Tibial nerve (tissue), 4 donors: ENCODE measurements around the gene MICALL2.

Source experiments
- CTCF ChIP-seq, 5 experiments: fragments of 200-600 bp in 3 of 5; fragments of 450-650 bp in 2 of 5; sonication (generic) in 3 of 5; IDR thresholded peaks; one replicate each; pipeline ENCODE4 v1.5.1; 2016 to 2019; ENCODE audit warnings: antibody characterized with exemption in 5 of 5, mild to moderate bottlenecking in 3 of 5, moderate library complexity in 2 of 5
- EP300 ChIP-seq, 2 donors: sonication (generic); formaldehyde crosslinking; IDR thresholded peaks; one replicate each; pipeline ENCODE4 v1.6.1; 2017; ENCODE audit warnings: antibody characterized with exemption in 2 of 2, mild to moderate bottlenecking in 1 of 2
- POLR2A ChIP-seq, 2 donors: fragments of 450-650 bp; IDR thresholded peaks; one replicate each; pipeline ENCODE4 v1.6.1; 2017; ENCODE audit warnings: antibody characterized with exemption in 2 of 2, mild to moderate bottlenecking in 2 of 2, moderate library complexity in 2 of 2

DNA sequence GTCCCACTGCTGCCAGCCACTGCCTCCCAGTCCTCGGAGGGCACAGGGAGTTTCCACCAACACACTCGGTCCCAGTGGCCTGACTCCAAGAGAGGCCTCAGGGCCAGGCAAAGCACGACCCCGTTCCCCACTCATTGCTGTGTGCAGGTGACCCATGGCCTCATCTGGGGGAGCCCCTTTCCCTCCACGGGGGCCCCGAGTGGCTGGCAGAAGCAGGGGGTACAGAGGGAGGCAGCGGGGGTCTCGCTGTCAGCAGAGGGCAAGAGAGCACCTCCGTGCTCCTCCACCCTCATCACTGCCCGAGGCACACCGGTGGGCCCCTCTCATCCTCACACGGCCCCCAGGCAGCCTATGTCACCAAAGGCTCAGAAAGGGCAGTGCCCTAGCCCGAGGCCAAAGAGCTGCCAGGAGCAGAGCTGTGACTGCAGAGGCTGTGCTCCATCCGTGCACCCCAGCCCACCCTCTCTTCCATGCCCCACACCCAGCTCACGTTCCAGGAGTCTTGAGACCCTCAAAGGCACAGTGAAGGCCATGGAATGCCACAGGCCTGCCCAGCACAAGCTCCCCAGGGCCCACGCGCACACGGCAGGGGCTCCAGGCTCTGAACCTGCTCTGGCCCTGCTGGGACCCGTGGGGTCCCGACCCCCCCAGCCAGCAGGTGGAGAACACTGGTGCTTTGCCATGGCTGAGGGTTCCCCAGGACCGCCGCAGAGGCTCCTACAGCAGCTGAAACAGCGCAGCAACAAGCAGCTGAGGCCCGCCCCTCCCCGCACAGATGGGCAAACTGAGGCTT lies 25.9 kb downstream of the MICALL2 start:
- TF ChIP-seq POLR2A (IDR thresholded peaks at IDR 0.05) (no peak), CTCF (IDR thresholded peaks at IDR 0.05) (no peak), EP300 (IDR thresholded peaks at IDR 0.05) (no peak)
